Measurements from ENCODE around the gene AFMID.

GRCh38 chr17:78236362-78237127 lies 49.4 kb downstream of the AFMID start:
- no peak for TF ChIP-seq EP300 (IDR thresholded peaks at IDR 0.05; ENCODE audit: low read depth)
- TF ChIP-seq CTCF (IDR thresholded peaks at IDR 0.05) = no peak
- TF ChIP-seq POLR2A (IDR thresholded peaks at IDR 0.05) = no peak
- TF ChIP-seq POLR2AphosphoS5 (IDR thresholded peaks at IDR 0.05) = no peak
